Right atrium auricular region (tissue), 2 donors: ENCODE results near the gene RASL12. TPM values are rescaled to one million over a fixed set of nuclear protein-coding genes. Genes with fewer than 3 reads are reported as not detected.

ENCODE experiments used
- DNase-seq: peaks from one replicate; pipeline ENCODE4 v3.0.0-alpha.2; 2019; ENCODE audit warnings: low spot score
- H3K27ac ChIP-seq, 2 donors: fragments of 200-600 bp; sonication (generic); 1 replicate in 1 of 2; 2 replicates in 1 of 2; pipeline ENCODE4 v1.5.1; 2016 to 2019
- H3K27me3 ChIP-seq, 2 donors: fragments of 200-600 bp; sonication (generic); one replicate each; pipeline versions ENCODE4 v1.5.1 to v1.6.0; 2017 to 2019
- H3K36me3 ChIP-seq: fragments of 200-600 bp; sonication (generic); one replicate; pipeline ENCODE4 v1.5.1; 2016
- H3K4me1 ChIP-seq, 2 donors: fragments of 200-600 bp; sonication (generic); one replicate each; pipeline versions ENCODE4 v1.5.1 to v1.6.0; 2017 to 2019
- H3K4me3 ChIP-seq, 2 donors: fragments of 200-600 bp; sonication (generic); 1 replicate in 1 of 2; 2 replicates in 1 of 2; pipeline ENCODE4 v1.5.1; 2017 to 2019; ENCODE audit warnings: mild to moderate bottlenecking in 1 of 2, moderate library complexity in 1 of 2
- H3K9me3 ChIP-seq, 2 donors: fragments of 200-600 bp; sonication (generic); one replicate each; pipeline ENCODE4 v1.5.1; 2019
- total RNA-seq, 2 donors: library from RNA; depleted of rRNA; stranded (reverse); fragments of >200 nt; gene quantifications; one replicate each; pipeline ENCODE4 v1.1.0, GENCODE V29; 2016
- TF ChIP-seq, protein P1 (sequence below), 2 donors: fragments of 200-600 bp; sonication (generic); IDR thresholded peaks; one replicate each; pipeline ENCODE4 v1.5.1; 2019; ENCODE audit warnings: antibody characterized with exemption in 2 of 2

The RASL12 gene
- total RNA-seq, 2 donors from 2014 or later, result 83.3 to 183 TPM

DNA sequence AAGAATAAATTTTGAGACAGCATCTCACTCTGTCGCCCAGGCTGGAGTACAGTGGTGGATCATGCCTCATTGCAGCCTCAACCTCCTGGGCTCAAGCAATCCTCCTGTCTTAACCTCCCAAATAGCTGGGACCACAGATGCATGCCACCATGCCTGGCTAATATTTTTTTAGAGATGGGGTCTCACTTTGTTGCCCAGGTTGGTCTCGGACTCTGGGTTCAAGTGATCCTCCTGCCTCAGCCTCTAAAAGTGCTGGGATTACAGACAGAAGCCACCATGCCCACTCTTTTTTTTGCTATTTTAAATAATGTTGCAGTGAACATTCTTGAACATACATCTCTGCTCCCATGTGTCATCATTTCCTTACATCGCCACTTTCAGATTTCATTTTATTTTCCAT lies 29.4 kb downstream of the RASL12 start:
- Histone ChIP-seq H3K4me3 (no peak overlapping the region), H3K4me1 (peaks cover 0 to 6% of the 10 kb centered on the region in 2 donors), H3K27ac (no peak overlapping the region), H3K9me3 (no peaks in the 10 kb centered on the region), H3K36me3 (no peaks in the 10 kb centered on the region), H3K27me3 (no peaks in the 10 kb centered on the region)
- TF ChIP-seq, protein P1, sequence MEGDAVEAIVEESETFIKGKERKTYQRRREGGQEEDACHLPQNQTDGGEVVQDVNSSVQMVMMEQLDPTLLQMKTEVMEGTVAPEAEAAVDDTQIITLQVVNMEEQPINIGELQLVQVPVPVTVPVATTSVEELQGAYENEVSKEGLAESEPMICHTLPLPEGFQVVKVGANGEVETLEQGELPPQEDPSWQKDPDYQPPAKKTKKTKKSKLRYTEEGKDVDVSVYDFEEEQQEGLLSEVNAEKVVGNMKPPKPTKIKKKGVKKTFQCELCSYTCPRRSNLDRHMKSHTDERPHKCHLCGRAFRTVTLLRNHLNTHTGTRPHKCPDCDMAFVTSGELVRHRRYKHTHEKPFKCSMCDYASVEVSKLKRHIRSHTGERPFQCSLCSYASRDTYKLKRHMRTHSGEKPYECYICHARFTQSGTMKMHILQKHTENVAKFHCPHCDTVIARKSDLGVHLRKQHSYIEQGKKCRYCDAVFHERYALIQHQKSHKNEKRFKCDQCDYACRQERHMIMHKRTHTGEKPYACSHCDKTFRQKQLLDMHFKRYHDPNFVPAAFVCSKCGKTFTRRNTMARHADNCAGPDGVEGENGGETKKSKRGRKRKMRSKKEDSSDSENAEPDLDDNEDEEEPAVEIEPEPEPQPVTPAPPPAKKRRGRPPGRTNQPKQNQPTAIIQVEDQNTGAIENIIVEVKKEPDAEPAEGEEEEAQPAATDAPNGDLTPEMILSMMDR (IDR thresholded peaks at IDR 0.05), result no peak
- DNase-seq, result no peak

- no peaks in the 10 kb centered on the region for H3K27me3 ChIP-seq
- no peak overlapping the region for H3K27ac ChIP-seq
- TF ChIP-seq, protein P1 (IDR thresholded peaks at IDR 0.05), result no peak
- H3K4me3 ChIP-seq, result no peak overlapping the region
- no peaks in the 10 kb centered on the region for H3K36me3 ChIP-seq
- peaks cover 0 to 8% of the 10 kb centered on the region in 2 donors for H3K4me1 ChIP-seq
- no peaks in the 10 kb centered on the region for H3K9me3 ChIP-seq
- no peak for DNase-seq
These were observed 30.5 kb downstream of the RASL12 start for GRCh38 chr15:65037309-65037708.

DNA sequence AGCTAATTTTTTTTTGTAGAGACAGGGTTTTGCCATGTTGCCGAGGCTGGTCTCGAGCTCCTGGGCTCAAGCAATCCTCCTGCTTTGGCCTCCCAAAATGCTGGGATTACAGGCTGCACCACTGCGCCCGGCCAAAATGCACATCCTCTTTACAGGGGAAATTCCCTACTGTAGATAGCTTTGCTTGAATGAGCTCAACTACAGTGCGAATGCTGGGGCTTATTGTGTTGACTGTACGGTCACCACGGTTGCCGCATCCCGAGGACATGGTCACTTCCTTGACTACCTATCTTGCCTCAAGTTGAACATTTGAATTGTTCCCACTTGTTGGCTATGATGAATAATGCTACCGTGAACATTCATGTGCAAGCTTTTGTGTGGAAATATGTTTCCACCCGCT lies 33.1 kb downstream of the RASL12 start:
- H3K27ac ChIP-seq, result no peak overlapping the region
- no peak overlapping the region for H3K4me3 ChIP-seq
- H3K9me3 ChIP-seq, result no peaks in the 10 kb centered on the region
- no peaks in the 10 kb centered on the region for H3K36me3 ChIP-seq
- DNase-seq, result no peak
- TF ChIP-seq, protein P1 (IDR thresholded peaks at IDR 0.05), result no peak
- H3K27me3 ChIP-seq, result no peaks in the 10 kb centered on the region
- peaks cover 0 to 8% of the 10 kb centered on the region in 2 donors for H3K4me1 ChIP-seq

DNA sequence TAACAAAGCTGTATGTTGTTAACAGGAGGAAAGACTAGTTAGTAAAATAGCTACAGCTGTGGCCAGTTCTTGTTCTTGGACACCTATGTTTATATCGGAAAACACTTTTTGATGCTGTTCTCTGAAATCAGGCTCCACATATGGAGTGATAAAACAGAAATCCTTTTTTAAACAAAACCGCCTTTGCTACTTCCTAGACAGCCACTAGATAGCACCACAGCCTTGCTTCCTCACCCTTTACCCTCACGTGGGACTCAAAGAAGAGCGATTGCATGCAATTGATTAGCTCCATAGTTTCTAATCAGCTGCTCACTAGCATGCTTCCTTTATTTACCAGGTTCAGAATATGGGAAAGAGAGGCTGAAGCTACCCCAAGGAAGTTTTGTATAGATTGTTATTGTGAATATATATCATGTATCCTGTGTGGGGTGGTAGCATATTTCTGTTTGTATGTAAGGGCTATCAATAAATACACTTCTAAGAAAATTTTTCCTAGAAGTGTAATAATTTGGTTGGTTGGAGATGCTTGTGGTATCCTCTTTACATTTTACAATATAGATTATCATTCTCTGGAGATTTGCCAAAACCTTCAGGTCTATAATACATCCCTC lies 34.0 kb downstream of the RASL12 start:
- Histone ChIP-seq H3K27ac (no peak overlapping the region), H3K27me3 (no peaks in the 10 kb centered on the region), H3K9me3 (no peaks in the 10 kb centered on the region), H3K4me1 (peaks cover 0 to 8% of the 10 kb centered on the region in 2 donors), H3K4me3 (no peak overlapping the region), H3K36me3 (no peaks in the 10 kb centered on the region)
- DNase-seq, result no peak
- TF ChIP-seq, protein P1 (IDR thresholded peaks at IDR 0.05), result peak in 1 of 2 donors; percentile 56

DNA sequence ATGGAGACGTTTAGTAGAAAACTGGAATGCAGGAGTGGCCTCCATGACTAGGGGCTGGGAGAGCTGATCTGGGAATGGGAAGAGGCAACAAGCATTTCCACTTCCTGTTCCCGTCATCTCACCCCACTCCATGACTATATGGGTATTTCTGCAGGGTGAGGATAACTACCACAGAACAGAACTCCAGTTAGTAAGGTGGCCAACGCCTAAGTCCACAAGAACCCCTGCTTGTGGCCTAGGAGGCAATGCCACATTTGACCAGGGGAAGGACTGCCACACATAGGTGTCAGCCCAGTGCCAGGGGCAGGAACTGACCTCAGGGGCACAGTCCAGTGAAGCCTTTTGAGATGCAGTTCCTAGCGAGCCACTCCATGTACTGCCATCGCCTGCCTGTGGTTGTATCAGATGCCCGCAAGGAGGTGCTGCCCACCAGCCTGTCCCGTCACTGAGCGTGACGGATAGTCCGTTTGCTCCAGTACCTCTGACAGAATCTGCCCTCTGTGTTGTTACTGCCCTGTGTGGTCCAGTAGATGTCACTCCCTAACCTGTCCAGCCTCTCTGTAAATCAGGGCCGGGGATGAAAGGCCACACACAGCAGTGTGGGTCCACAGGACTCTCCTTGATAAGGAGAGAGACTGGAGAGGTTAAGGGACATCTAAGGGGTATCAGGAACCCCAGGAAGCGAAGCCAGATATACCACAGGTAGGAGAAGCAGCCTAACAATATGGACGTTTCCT lies 34.8 kb downstream of the RASL12 start:
- no peak overlapping the region for H3K4me3 ChIP-seq
- no peaks in the 10 kb centered on the region for H3K36me3 ChIP-seq
- TF ChIP-seq, protein P1 (IDR thresholded peaks at IDR 0.05), result peak; percentile 71 to 75
- H3K27me3 ChIP-seq, result no peaks in the 10 kb centered on the region
- no peak overlapping the region for H3K27ac ChIP-seq
- no peak for DNase-seq
- H3K9me3 ChIP-seq, result no peaks in the 10 kb centered on the region
- peaks cover 0 to 13% of the 10 kb centered on the region in 2 donors for H3K4me1 ChIP-seq
